Stimulated activated CD8-positive, alpha-beta memory T cell treated with anti-CD3 and anti-CD28 coated beads, Interleukin-2, amount 100 ng/mL, for 1 hour (primary cell): ENCODE measurements around the gene TPM2.

Experiments
- DNase-seq, 2 donors: peaks; one replicate each; pipeline ENCODE4 v3.0.0-alpha.2; 2020; ENCODE audit warnings: low read depth in 2 of 2

The TPM2 gene

GRCh38 chr9:35679091-35679490 lies 10.6 kb downstream of the TPM2 start:
- no peak for DNase-seq

GRCh38 chr9:35675732-35676392 lies 13.9 kb downstream of the TPM2 start:
- DNase-seq: no peak

- DNase-seq: no peak
Measured at GRCh38 chr9:35675204-35675603, 14.5 kb downstream of the TPM2 start.

DNA sequence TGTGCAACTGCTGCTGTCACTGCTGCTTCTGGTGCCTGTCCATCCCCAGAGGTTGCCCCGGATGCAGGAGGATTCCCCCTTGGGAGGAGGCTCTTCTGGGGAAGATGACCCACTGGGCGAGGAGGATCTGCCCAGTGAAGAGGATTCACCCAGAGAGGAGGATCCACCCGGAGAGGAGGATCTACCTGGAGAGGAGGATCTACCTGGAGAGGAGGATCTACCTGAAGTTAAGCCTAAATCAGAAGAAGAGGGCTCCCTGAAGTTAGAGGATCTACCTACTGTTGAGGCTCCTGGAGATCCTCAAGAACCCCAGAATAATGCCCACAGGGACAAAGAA lies 15.7 kb downstream of the TPM2 start:
- DNase-seq: no peak

DNA sequence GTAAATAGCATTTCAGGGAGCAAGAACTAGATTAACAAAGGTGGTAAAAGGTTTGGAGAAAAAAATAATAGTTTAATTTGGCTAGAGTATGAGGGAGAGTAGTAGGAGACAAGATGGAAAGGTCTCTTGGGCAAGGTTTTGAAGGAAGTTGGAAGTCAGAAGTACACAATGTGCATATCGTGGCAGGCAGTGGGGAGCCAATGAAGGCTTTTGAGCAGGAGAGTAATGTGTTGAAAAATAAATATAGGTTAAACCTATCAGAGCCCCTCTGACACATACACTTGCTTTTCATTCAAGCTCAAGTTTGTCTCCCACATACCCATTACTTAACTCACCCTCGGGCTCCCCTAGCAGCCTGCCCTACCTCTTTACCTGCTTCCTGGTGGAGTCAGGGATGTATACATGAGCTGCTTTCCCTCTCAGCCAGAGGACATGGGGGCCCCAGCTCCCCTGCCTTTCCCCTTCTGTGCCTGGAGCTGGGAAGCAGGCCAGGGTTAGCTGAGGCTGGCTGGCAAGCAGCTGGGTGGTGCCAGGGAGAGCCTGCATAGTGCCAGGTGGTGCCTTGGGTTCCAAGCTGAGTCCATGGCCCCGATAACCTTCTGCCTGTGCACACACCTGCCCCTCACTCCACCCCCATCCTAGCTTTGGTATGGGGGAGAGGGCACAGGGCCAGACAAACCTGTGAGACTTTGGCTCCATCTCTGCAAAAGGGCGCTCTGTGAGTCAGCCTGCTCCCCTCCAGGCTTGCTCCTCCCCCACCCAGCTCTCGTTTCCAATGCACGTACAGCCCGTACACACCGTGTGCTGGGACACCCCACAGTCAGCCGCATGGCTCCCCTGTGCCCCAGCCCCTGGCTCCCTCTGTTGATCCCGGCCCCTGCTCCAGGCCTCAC lies 16.3 kb downstream of the TPM2 start, which contains the start of gene CA9:
TSS of gene CA9 (plus strand) at position 797 of the 893 bp plus-strand sequence. CDS start at position 829, 32 bp downstream.
- no peak for DNase-seq

DNA sequence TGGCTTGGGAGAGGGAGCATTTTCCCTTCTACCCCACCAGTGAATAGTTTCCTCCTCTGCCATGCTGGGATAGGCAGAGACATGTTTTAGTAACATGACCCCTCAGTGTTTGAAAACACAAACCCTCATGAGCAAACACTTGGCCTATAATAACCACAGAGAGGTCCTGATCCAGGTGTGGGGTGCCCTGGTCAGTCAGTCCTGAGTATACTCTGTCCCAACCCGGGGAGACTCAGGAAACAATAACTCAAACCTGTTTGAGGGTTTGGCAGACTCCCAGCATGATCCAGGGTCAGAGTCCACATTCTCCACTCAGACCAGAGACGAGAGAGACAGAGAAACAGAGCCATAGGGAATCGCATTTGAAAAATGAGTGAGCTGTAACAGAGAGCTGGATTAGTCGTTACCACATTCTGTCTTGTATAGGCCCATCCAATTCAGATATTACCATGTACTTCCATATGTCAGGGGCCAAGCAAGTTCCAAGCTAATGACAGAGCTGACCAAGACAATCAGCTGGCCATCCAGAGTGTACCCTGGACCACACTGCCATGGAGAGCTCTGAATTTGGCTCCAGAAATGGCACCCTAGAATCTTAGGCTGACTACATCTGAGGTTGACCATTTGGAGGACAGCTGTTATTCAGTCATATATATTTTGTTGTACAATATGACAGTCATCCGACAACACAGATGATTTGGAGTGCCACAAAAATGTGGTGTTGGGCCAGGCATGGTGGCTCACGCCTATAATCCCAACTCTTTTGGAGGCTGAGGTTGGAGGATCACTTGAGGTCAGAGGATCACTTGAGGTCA lies 20.2 kb downstream of the TPM2 start:
- no peak for DNase-seq

DNA sequence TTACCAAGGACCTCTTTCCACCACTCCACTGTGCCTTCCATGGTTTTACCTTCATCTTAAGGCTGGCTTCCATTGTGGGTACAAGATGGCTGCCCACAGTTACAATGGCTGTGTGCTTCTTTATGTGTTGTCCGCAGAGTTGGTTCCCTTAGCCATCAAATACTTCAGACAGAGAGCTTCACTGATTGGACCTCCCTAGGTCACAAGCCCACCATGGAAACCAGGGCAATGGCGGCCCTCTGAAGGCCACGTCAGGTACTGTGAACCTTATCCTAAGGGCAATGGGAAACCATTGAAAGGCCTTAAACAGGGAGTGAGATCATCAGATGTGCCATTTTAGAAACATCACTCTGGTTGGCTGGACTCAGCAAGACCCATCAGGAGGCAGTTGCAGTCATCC lies 21.8 kb downstream of the TPM2 start:
- DNase-seq: no peak

GRCh38 chr9:35666549-35666948 lies 23.2 kb downstream of the TPM2 start:
- no peak for DNase-seq

- DNase-seq: no peak
Measured at GRCh38 chr9:35666045-35666444, 23.7 kb downstream of the TPM2 start.

GRCh38 chr9:35665471-35665818 lies 24.3 kb downstream of the TPM2 start:
- DNase-seq: no peak

GRCh38 chr9:35664531-35665470 lies 24.9 kb downstream of the TPM2 start, which contains the start of gene ARHGEF39:
Gene ARHGEF39 (minus strand): TSS chr9:35665195. CDS start chr9:35665169, 26 bp downstream.
- DNase-seq: peak in 1 of 2 donors; percentile 36

- no peak for DNase-seq
Measured at GRCh38 chr9:35662437-35662836, 27.3 kb downstream of the TPM2 start.

- DNase-seq: no peak
Measured at GRCh38 chr9:35661756-35662350, 27.9 kb downstream of the TPM2 start.

GRCh38 chr9:35660966-35661415 lies 28.7 kb downstream of the TPM2 start:
- DNase-seq: no peak

GRCh38 chr9:35659340-35659739 lies 30.4 kb downstream of the TPM2 start:
- DNase-seq: no peak

DNA sequence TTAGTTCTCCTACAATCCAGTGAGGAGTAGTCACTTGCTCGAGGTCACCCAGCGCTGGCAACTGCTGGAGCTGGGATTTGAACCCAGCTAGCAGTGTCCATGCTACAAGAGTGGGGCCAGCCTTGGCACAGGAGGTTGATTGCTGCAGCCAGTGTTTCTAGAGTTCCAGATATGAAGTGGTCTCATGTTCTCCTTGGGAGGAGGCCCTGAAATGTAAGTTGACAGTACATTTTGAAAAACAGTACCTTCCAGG lies 30.8 kb downstream of the TPM2 start:
- no peak for DNase-seq

GRCh38 chr9:35658137-35658967 lies 31.4 kb downstream of the TPM2 start, which contains the start of gene CCDC107:
Gene CCDC107 (plus strand): TSS chr9:35658292. CDS start chr9:35658380, 88 bp downstream.
- DNase-seq: peak; percentile 66 to 72

DNA sequence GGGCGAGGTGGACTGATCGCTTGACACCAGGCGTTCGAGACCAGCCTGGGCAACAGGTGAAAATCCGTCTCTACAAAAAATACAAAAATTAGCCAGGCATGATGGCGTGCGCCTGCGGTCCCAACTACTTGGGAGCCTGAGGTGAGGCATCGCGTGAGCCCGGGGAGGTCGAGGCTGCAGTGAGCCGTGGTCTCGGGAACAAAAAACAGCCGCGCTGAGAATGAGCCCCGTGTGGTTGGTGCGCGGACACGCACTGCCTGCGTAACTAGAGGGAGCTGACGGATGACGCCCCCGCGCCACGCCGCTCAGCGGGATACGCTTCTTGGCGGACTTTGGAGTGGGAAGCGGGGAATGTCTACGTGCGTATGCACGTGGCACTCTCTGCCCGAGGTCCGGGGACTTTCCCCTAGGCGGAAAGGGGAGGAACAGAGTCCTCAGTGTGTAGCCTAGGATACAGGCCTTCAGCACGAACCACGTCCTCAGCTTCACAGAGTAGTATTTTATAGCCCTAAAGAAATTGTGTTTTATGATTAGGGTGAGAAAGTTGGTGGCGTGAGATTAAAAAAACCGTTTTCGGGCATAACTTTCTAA lies 32.1 kb downstream of the TPM2 start, which contains the start of gene RMRP:
TSS of gene RMRP (minus strand) at position 474 of the 591 bp plus-strand sequence.
- peak; percentile 68 to 77 for DNase-seq

- no peak for DNase-seq
Measured at GRCh38 chr9:35656831-35657545, 32.7 kb downstream of the TPM2 start.
